GM18519 (cell line): ENCODE measurements around the gene DNAI2.

Experiments
- ATAC-seq: cut with Tn5 transposase; IDR thresholded peaks from one replicate; pipeline ENCODE4 v1.9.1; 2021; ENCODE audit warnings: mild to moderate bottlenecking, moderate library complexity; ENCODE audit not compliant: unreplicated experiment, low FRiP score

Gene DNAI2

DNA sequence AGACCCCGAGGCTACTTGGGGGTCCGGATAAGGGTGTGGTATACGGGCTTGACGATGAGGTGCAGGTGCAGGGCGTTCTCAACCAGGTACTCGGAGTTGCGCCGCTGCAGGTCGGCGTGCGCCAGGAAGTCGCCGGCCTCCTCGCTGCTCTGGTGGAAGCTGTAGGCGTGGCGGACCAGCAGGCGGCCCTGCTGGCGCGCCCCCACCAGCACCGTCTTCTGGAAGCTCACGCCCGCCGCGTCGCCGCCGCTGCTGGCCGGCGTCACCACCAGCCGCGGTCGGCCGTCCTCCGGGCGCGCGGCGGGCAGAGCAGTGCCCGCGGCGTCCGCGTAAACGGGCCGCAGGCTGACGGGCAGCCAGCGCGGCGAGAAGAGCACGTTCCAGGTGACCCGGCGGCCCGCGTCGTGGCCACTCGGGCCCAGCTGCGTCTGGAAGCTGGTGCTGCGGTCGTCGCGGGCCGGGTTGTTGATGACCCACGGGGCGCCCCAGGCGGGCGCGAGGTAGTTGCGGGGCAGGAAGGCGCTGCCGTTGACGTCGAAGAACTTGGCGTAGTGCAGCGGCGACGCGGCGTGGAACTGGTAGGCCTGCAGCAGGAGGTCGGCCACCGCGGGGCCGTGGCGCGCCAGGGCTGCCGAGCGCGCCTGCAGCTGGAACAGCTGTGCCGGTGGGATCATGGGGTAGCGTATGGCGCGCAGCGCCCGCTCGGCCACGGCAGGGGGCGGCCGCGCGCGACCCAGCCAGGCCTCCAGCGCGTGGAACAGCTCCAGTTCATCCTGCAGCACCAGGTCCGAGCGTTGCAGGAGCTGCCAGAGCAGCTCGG lies 82.8 kb downstream of the DNAI2 start:
- ATAC-seq, result no peak

DNA sequence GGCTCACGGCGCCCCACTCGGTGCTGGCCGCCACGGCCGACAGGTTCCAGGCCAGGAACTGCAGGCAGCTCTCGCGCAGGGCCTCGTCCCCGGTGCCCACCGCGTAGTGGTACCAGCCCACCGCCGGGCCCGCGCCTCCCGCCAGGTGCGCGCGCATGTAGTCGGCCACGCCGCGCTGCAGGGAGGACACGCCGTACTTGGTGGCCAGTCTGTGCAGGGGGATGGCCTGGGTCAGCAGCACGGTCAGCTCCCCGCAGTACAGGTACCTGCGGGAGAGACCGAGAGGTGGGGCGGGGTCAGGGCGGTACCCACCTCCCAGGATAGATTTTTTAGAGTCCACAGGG lies 83.4 kb downstream of the DNAI2 start:
- no peak for ATAC-seq

DNA sequence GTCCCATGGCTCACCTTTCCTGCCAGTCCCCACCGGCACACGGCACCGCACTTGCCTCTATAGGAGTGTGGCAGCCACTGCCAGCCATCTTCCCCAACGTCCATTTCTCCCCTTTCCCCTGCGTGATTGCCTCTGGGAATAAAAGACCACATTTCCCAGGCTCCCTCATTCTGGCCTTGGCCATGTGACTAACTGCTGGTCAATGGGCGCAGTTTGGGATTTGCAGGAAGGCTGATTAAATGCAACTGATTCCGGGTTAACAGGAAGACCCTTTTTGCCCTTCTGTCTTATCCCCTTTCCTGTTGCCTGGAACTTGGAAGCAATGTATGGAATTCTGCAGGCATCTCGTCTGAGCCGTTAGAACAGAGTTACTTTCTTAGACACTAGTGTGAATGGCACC lies 84.7 kb downstream of the DNAI2 start:
- no peak for ATAC-seq

GRCh38 chr17:74359916-74360315 lies 85.9 kb downstream of the DNAI2 start:
- ATAC-seq, result no peak

GRCh38 chr17:74360899-74361229 lies 86.8 kb downstream of the DNAI2 start:
- ATAC-seq, result no peak

- ATAC-seq, result no peak
Observed at GRCh38 chr17:74361230-74362068, 87.4 kb downstream of the DNAI2 start, which contains the start of gene BTBD17. Gene BTBD17, minus strand, starts transcription at chr17:74361868. Its CDS starts 49 bp downstream, at chr17:74361819.

DNA sequence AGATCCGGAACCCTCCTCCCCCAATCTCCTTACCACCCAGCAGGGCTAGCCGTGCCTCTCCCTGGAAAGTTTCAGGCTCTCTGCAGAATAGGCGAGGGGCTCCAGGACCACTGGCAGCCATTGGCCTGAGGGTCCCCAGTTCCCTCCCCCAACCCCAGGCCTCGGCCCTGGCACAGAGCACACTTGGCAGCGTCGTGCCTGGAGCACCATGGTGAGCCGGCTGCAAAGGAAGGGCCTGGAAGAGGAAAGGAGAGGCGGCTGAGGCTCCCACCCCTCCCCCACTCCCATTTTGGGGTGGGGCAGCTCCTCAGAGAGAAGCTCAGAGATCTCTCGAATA lies 88.0 kb downstream of the DNAI2 start:
- ATAC-seq, result no peak

DNA sequence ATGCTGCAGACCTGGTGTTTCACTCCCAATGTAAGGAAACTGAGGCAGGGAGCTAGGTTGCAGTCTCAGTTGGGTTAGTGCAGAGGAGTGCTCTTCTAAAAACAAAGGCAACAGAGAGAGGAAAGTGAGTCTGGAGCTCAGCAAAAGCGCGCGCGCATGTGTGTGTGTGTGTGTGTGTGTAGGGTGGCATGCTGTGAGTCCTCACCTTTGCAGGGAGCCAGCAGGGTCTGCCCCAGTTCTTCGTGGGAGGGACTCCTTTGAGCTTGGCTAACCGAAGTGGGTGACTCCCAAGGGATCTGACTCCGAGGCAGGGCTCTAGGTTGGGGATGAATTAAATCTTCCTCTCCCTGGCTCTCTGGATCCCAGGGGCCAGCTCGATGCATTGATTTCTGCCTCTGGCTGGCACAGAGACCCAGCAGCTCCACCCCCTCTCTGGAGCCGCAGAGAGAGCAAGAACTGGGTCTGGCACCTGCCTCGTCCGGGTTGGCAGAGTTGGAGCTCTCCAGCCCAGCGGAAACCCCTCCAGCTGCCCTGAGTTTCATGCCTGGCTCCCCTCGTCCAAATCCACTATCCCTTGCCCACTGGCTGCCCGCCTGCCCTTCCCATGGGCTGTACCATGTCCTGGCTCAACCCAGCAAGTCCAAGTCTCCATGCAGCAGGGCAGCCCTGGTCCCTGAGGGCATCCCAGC lies 88.9 kb downstream of the DNAI2 start:
- ATAC-seq, result no peak
